ENCODE results near the gene ST6GALNAC3. TPM values are rescaled to one million over a fixed set of nuclear protein-coding genes. Genes with fewer than 3 reads are reported as not detected.
A peak's percentile ranks its signal among the peaks of the same experiment; 100 is the strongest.

The ST6GALNAC3 gene
- total RNA-seq, 1 experiment from 2014 or later, result 0.48 TPM

DNA sequence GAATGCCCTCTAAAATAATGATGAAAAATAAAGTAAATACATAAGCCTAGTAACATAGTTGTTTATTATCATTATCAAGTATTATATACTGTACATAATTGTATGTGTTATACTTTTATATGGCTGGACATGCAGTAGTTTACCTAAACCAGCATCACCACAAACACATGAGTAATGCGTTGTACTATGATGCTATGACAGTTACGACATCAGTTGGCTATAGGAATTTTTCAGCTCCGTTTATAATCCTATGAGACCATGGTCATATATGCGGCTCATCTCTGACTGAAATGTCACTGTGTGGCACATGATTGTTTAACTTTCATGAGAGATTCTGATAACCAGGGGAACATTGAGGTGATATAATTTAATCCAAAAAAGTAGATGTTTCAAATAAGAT, 352.1 kb downstream of the ST6GALNAC3 start:
- no peak for DNase-seq (ENCODE audit: low read depth)

DNA sequence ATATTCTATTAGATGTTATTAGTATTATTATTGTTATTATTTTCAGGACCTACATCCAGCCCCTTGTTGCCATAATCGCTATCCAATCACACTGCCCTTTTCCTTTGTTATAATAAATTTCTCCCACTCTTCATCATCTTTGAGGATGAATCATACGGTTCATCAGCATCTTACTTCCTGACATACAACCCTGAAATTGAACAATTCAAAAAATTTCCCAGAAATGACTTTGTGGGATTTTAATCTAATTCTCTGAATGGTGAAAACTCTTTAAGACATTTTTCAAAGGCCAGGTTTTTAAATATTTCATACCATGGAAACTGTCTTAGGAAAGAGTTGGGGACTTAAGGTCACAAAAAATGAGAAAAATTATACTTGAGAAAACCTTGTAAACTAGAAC, 353.5 kb downstream of the ST6GALNAC3 start:
- DNase-seq (ENCODE audit: low read depth), result no peak

DNA sequence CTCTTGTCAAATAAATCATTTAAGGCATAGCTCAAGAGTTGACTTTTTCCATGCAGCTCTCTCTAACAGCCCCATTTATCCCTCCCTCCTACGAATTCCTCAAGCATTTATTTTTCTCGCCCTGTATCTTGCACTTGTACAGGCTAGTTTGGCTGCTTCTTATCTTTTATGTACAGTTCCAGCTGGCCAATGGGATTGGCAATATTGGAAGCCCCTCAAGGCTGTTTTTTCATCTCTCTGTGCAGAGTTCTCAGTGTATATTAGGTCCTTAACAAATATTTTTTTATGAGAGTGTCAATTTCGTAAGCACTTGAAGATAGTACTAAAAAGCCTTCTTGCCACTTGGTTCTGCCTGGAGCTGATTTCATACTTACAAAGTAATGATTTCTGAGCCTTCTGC, 356.0 kb downstream of the ST6GALNAC3 start:
- DNase-seq (ENCODE audit: low read depth), result no peak

DNA sequence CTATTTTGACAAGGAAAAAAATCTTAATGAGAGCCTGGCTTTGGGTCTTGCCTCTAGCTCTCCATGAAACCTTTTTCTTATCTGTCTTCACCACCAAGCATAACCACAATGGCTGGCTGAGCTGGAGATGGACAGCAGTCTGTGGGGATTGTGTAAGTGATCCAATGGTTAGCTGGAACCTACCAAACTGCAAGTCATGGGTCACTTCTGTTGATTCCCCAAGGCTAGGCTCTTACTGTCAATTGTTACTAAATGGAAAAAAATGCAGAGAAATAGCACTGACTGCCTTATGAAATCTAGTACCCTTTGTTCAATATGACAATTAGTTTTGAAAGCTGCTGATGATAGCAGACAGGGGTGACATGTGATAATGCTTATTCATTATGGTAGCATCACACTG, 359.0 kb downstream of the ST6GALNAC3 start:
- DNase-seq (ENCODE audit: low read depth), result peak; percentile 11

DNA sequence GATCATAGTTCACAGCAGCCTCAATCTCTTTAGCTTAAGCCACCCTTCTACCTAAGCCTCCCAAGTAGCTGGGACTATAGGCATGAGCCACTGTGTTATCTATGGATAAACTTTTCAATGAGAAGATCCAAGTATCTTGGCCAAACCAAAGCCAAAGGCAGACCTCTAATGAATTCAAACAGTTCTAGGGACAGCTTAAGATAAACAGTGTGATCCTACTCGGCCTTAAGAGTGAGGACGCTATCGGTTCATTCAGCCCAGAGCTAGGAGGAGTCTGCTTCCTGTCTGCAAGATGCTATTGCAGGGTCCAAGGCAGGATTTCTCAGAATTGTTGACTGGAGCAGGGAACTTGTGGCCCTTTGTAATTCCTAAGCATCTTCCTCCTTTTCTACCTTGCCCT, 368.7 kb downstream of the ST6GALNAC3 start:
- DNase-seq (ENCODE audit: low read depth), result no peak

DNA sequence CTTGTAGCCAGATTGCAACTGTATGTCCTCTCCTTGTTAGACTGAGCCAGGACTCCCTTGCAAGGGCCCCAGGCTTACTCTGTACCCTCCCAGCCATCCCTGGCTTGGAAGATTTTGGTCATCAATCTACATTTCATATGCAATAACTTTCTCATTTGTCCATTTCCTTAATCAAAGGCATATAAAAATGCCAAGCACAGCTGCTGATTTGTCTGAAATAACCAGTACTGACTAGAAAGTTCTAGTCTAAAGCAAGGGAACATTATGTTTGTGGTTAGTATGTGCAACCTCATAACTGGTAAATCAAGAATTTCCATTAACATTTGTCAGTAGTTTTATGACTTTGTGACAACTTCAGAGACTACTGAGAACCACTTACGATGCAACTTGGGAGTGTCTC, 370.2 kb downstream of the ST6GALNAC3 start:
- no peak for DNase-seq (ENCODE audit: low read depth)

DNA sequence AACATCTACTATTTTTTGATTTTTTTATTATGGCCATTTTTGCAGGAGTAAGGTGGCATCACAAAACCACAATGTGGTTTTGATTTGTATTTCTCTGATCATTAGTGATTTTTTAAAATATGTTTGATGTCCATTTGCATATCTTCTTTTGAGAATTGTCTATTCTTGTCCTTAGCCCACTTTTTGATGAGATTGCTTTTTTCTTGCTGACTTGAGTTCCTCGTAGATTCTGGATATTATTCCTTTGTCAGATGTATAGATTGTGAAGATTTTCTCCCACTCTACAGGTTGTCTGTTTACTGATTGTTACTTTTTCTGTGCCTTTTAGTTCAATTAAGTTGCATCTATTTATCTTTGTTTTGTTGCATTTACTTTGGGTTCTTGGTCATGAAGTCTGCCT, 375.7 kb downstream of the ST6GALNAC3 start:
- no peak for DNase-seq (ENCODE audit: low read depth)

DNA sequence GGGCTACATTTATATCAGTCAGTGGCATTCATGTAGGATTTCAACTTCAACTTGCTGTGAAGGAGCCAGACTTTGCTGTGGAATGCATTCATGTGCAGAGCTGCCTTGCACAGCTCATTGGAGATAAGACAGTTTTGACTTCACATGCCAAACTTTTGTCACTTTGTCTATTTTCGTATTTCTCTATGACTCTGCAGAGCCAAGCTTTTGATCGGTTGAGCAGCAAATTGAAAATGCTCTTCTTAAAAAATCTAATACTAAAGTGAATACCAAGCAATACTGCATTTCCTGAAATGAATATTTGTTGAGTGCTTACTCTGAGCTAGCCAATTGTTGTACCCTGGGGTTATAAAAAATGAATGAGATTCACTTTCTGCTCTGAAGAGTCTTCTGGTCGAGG, 388.7 kb downstream of the ST6GALNAC3 start:
- no peak for DNase-seq (ENCODE audit: low read depth)

DNA sequence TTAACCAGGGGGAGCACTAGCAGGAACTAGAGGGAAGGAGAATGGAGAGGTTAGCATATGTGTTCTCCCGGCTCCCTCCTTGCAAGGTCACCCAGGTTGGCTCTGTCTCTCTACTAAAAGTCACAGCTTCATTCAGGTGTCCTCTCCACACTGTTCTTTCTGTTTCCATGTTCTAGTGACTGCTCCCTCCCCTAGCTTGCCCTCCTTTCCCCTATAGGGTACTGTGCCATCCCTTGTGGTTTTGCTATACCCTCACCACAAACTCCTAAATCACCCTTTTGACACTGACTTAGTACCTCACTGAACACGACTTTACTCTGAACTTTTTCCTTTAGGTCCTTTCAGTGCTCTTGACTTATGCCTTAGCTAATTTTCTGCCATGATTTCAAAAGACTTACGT, 389.3 kb downstream of the ST6GALNAC3 start:
- no peak for DNase-seq (ENCODE audit: low read depth)

DNA sequence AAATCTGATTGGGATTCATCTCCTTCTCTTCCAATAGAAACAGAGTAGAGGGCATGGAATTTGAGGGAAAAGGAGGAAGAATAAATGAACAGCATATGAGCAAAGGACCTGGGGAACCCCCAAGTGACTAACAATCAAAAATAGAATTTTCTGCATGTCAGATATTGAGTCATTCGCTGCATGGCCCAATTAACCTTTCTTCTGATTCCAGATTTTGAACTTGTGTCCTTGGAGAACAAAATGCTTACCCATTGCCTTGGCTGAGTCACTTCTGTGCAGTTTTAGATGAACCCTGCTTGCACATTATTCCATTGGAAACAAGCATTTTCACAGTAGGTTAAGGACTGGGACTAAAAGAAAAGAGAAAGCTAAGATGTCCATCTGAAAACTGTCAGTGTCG, 390.5 kb downstream of the ST6GALNAC3 start:
- peak; percentile 30 for DNase-seq (ENCODE audit: low read depth)

DNA sequence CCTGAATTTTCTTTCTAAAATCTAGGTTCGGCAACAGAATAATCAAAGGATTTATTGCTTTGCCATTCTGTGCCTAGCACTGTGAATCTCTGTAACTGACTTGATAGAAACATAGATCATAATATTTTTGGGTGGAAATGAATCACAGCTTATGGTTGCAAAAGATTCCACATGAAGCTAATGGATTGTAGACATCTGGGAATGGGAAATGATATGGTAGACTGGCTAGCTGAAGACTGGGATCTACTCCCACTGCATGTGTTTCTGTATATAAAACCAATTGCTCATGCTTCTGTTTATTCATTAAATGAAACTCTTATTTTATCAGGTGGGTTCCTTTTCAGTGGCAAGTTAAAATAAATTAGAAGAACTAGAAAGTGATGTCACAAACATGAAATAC, 395.6 kb downstream of the ST6GALNAC3 start:
- DNase-seq (ENCODE audit: low read depth), result no peak

DNA sequence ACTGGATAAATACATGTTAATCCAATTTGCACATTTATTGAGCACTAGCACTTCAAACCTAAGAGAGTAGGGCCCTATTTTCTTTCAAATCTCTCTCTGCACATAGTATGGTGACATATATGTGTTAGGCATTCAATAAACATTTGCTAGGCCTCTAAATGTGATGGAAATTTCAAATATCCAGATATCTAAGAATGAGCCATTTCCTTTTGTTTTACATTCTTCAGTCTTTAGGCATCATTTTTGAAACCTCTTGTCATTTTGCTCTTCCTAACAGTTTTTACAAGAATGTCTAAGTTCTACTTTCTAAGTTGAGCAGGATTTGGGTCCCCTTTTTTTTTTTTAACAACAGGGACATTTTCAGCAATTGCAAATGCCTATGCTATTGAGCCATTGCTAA, 397.0 kb downstream of the ST6GALNAC3 start:
- DNase-seq (ENCODE audit: low read depth), result no peak

DNA sequence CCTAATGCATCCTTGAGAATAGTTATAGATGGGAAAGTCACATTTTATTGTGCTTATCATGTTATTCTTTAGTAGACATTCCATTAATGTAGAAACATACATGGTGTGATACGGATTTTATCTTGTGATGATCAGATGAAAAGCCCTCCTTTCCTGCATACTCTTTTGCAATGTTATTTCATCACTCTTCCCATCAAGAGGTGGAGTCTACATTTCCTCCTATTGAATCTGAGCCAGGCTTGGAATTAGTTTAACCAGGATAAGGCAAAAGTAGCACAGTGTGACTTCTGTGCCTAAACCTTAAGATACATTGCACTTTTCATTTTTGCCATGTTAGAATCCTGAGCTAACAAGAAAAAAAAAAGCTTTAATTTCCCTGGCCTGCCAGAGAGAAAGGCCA, 399.0 kb downstream of the ST6GALNAC3 start:
- DNase-seq (ENCODE audit: low read depth), result no peak

DNA sequence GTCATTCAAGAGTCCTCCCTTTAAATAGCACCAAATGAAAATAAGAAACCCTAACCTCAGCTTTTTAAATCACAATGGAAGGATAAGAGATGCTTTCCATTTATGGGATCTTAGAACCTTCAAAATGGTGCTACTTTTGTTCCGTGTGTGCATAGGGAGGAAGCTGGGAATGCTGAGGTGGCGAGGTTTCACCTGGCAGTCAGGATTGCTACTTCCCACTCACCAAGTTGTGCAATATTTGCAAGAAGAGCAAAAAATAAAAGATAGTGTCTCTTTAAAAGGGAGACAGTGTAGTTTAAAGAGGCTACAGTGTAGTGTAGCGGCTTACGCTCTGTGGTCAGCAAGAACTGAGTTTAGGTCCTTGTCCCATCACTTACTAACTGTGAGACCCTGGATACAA, 400.4 kb downstream of the ST6GALNAC3 start:
- DNase-seq (ENCODE audit: low read depth), result no peak

DNA sequence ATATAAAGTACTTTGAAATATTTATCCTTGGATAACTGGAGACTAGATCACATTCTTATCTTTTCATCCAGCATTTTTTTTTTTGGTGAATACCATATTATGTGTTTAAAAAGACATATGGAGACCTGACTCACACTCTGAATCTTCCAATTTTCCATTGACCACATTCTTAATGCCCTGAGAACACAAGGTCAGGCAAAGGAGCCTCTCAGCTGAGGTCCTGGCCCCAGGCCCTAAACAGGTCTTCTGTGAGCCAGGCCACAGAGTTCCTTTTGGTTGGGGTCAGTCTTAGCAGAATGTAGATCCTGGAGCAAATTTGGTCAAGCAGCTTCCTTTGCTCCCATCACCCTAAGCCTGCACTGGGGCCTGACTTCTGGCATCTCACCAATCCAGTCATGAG, 402.6 kb downstream of the ST6GALNAC3 start:
- no peak for DNase-seq (ENCODE audit: low read depth)

DNA sequence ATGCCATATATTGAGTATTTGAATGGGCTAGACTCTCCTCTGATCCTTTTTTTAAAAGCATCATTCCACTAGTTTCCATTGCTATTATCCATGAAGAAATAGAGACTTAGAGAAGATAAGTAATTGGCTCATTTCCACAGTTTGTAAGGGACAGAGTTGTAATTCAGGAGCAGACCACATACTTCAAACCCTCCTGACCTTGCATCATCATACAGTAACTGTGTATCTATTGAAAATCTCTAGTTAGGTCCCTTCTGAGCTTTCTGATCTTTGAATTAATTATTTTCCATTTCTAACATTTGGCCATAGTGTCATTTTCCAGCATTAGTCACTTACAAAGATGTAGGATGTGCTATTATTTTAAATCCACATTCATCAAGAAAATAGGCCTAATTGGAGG, 406.3 kb downstream of the ST6GALNAC3 start:
- no peak for DNase-seq (ENCODE audit: low read depth)

DNA sequence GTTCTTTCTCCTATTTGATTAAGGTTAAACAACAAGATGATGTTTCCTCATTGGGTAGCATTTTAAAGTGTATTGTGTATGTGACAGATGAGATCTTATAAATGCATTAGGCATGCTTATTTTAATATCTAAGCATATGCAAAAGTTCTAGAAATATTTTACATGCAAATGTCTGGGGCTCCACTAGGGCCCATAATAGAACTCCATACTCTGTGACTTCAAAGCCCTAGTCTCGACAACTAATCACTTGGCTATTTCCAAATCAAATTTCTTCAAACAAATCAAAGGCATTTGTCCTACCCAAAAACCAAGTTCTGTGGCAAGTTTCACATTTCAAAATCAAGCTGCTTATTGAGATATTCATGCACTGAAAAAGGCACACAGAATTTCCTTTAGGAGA, 407.1 kb downstream of the ST6GALNAC3 start:
- DNase-seq (ENCODE audit: low read depth), result no peak

DNA sequence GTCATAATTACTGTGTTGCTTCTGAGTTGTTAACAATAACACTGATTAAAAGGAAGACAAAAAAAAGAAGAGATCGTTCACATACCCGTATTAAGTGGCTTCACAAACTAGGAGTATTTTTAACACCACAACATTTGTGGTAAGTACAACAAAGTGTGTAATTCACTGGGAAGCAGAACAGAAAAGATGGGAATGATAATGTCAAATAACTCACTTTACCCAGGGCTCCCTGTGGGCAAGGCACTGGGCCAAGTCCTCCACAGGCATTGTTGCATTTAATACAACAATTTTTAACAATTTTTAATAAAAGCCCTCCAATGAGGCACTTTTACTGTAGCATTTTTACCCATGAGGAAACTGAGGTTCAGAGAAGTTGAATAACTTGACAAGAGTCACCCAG, 407.7 kb downstream of the ST6GALNAC3 start:
- no peak for DNase-seq (ENCODE audit: low read depth)

DNA sequence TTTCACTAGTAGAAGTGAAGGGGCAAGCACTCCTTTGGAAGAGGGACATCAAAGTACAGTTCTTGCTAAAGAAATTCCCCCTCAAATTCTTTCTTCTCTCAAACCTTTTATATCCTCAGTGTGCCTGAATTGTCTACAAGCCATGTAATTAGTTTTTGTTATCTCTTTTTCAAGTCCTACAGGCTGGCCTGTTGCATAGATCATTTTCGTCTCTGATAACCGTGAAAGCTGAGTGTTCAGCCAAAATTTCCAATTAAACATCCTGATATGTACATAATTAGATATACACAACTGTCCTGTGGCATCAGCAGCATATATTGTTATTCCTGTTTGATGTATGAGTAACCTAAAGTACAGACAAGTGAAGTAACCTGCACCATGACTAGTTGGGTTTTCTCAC, 417.2 kb downstream of the ST6GALNAC3 start:
- no peak for DNase-seq (ENCODE audit: low read depth)

DNA sequence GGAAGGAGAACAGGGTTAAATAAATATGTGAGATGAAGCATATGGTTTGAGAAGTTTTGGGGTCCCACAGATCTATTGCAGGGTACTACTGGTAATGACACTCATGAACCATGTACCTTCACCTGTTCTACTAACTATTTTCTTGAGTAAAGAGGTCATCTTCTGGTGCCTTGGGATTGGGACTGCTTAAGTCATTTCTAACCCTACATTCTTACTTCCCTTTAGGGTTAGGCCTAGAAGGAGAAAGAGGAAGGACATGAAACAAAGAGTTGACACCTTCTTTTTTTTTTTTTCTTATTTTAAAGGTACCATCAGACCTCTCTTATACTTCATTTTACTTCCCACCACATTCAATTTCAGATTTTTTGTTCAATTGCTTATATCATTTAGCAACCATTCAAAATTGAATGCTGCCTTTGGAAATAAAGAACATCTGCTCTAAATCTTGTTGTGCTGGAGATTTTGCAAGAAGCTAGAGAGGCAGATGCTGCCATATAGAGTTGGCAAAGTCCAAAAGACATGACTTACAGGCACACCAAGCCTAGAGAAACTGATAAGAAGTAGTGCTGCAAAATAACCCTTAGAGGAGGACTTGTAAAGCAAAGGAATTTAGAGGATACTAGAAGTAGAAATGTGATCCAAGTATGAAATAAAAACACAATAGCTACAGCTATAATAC, 418.3 kb downstream of the ST6GALNAC3 start:
- no peak for DNase-seq (ENCODE audit: low read depth)

DNA sequence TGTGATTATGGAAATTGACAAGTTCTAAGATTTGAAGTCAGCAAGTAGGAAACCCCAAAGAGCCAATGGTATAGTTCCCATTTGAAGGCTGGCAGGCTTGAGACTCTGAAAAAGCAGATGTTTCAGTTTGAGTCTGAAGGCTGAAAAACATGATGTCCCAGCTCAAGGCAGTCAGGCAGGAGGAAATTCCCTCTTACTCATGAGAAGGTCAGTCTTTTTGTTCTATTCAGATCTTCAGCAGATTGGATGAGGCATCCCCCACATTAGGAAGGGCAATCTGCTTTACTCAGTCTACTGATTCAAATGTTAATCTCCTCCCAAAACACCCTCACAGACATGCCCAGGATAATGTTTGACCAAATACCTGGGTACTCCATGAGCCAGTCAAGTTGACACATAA, 420.3 kb downstream of the ST6GALNAC3 start:
- DNase-seq (ENCODE audit: low read depth), result peak; percentile 1

DNA sequence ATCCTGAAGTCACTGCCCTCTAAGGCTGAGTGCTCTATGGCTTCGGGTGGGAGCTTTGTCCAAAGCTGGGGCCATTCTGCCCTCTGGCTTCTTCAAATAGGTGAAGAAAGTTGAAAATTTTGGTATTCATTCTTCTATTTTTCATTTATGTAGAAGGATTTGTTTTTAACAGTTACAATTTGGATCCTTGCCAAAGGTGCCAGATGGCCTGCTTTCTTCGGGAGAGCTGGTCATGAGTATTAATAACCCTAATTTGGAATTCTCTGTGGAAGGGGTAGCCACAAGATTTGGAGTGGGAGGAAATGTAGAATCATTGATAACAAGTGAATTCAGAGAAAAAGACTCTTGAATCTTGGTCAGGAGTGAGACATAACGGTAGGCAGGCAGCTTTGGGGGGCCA, 422.3 kb downstream of the ST6GALNAC3 start:
- no peak for DNase-seq (ENCODE audit: low read depth)

DNA sequence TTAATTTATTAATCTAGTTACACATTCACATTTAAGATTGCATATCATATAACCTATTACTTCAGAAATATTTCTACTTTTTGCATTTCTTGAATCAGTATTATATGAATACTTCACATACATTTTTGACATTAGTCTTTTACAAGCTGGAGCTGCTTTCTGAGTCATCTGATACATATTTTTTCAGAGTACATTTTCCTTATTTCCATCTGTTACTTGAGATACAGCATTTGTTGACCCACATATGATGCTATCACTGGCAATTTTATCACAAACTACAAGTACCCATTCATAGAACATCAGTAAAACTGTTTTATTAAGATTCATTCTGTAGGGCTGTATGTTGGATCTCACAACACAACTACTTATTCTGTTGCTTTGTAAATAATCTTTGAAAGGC, 425.6 kb downstream of the ST6GALNAC3 start:
- DNase-seq (ENCODE audit: low read depth), result no peak

DNA sequence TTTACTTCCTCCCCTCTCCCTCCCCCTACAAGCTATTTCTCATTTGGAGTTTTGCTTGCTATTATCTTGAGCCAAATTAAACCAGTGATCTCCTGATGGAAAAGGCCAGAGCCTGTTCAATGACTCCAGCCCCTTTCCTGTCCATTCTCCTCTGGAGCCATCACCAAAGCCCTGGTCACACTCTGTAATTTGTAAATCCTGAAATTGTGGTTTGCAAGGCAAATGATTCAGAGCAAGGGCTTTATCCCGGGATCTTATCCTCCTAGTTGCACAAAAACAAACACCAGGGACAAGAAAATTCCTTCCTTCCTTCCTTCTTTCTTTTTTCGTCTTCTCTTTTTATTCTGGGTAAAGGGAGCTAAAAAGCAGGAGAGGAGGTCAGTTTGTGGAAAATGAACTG, 426.6 kb downstream of the ST6GALNAC3 start:
- DNase-seq (ENCODE audit: low read depth), result no peak
